HG03354 (cell line): ENCODE results near the gene LRRC36.
"Not testable (repeated sequence)": the region's sequence is repeated elsewhere in the genome, so short reads cannot be mapped to it uniquely, and the experiment has no call there.

ENCODE experiments used
- ATAC-seq: cut with Tn5 transposase; IDR thresholded peaks from one replicate; pipeline ENCODE4 v1.9.1; 2021; ENCODE audit warnings: mild to moderate bottlenecking; ENCODE audit not compliant: unreplicated experiment, poor library complexity, severe bottlenecking

The LRRC36 gene

DNA sequence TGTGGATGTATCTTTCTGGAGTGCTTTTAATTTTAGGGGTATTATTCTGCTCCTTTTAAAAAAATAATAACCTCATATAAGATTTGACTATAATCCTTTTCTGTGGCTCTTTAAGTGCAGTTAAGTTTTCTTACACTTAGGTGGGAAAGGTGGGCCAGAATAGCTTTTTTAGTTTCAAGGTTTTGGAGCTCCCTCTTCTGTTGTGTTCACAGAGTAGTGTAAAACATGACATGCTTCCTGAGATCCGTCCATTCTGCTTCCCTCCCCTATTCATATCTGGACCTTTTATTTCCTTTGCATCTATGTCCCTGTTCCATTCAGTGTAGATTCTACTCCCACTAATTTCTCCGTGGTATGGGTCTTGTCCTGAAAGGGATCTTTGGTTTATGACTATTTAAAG lies 12.8 kb downstream of the LRRC36 start:
- no peak for ATAC-seq

DNA sequence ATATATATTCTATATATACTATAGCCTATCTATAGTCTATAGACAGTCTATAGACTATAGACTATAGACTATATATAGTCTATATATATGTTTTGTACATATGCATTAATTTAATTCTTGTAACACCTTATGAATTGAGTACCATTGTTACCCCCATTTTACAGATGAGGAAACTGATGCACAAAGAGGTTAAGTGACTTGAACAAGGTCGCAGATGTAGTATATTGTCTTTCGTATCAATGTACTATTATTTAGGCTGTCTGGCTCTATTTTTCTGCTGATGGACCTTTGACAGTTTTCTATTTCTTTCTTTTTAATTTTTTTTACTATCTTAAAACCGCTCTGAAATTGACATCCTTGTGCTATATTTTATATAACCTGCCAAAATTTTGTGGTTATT lies 14.6 kb downstream of the LRRC36 start:
- no peak for ATAC-seq

DNA sequence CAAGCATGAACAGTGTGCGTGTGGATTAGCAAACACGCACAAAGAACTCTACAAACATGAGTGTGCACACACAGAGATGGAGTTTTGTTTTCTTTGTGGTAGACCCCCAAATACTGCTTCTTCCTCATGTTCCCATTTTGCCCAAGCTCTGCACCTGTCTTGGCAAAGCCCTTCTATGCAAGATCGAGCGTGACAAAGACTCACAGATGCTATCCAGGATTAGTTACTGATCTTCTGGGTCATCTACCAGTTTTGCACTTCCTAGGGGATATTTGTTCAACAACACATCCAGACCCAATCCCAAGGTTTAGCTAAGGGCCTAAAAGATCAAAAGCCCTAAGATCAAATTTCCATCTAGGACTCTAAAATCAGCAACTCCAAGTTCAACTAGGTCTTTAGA lies 16.0 kb downstream of the LRRC36 start:
- no peak for ATAC-seq

DNA sequence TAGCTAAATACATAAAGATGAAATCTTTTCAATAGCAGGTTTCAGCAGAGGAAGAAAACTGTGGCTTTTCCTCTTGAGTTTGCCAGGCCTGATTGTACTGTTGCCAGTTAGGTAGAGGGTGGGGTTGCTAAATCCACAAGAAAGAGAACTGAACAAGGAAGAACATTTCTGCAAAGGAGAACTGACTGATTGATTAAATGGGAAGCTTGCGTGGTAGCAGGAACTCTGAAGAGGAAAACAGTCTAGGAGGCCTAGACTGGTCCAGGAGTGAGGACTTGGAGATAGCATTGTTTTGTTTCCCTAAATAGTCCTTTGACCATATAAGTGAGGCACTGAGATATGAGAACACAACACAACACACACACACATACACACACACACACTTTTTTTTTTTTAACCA lies 18.8 kb downstream of the LRRC36 start:
- no peak for ATAC-seq

DNA sequence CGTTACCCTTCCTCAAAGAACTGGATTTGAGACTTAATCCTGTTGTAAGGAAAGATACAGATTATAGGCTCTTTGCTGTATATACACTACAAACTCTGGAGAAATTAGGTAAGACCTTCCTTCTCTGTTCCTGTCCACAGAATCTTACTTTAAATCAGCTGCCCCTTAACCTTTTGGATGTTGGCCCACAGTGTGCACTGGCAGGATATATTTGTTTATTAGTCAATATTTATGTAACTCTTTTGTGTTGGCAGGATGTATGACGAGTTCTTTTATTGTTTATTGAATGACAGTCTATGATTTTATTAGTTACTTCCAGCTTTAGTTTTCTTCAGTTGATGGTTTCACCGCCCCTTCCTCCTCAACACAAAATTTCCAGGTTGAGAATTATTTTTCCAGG lies 19.7 kb downstream of the LRRC36 start:
- ATAC-seq: no peak

DNA sequence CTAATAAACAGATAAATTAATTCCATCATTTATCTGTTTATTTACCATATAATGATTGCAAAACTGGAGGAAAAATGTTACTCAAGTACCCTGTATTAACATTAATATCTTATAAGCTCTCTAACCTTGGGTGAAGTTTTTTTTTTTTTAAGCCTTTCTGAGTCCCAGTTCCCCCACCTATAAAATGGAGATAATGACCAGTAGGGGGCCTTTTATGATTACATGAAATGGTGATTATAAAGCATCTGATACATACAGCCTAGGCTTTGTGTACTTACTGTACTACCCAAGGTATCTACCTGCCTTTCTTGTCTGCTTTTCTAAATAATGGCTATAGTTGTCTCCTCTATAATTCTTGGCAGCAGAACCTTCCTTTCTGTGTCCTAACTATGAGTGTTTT lies 22.6 kb downstream of the LRRC36 start:
- ATAC-seq: no peak

DNA sequence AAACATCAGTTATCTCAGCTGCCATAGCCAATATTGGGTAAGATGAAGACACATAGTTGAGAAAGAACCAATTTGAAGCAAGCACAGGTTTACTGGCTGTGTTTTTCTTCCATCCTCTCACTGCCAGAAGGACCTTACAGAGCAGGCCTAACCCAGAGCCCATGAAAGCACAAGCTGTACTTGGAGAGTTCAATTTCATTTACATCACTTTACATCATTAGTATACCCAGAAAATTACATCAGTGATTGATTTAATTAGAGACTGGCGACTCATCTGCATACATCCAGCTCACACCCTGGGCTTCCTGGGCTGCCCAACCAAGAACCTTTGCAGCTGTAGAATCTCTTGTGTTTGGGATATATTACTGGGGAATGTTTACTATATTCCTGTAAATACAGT lies 23.7 kb downstream of the LRRC36 start:
- no peak for ATAC-seq

DNA sequence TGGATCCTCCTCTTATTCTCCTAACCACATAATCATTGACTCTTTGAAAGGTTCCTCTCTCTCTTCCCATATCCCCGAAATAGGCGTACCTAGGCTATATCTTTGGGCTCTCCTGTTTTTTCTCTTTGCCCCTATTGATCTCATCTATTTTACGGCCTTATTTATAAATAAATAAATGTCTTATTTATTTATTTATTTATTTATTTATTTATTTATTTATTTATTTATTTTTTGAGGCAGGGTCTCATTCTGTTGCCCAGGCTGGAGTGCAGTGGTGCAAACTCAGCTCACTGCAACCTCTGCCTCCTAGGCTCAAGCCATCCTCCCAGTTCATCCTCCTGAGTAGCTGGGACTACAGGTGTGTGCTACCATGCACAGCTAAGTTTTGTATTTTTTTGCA lies 25.8 kb downstream of the LRRC36 start:
- not testable (repeated sequence) for ATAC-seq

DNA sequence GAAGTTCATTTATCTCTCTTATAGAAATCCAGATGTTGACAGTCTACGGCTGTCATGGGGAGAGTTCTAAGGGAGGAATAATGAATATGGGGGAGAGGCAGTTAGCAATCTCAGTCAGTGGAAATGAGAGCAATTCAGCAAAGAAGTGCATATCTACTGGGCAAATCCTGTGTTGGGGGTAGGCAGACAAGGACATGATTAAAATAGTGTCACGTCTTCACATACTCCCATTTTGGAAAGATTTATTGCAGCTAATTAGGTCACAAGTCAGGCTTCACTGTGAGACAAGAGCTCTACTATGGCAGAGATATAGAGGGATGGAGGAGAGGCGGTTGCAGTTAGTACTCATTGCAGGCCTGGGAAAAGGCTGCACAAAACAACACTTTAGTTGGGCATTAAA lies 29.8 kb downstream of the LRRC36 start:
- no peak for ATAC-seq

DNA sequence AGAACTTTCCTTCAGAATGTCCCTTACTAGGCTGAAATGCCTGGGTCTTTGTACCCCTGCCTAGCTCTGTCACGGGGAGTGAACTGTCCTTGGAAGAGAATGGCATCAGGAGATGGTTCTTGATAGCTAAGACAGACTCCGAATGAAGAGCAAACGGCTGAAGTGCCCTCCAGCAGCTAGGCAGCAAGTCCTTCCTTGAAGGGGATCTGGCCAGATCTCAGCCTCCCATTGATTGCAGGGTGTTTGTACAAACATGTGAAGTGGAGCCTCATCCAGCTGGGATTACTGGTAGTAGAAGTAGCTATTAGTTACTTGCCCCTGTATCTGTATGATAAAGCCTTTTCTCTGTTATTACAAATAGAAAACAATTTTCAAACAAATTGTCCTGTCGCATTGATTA lies 30.9 kb downstream of the LRRC36 start:
- no peak for ATAC-seq

DNA sequence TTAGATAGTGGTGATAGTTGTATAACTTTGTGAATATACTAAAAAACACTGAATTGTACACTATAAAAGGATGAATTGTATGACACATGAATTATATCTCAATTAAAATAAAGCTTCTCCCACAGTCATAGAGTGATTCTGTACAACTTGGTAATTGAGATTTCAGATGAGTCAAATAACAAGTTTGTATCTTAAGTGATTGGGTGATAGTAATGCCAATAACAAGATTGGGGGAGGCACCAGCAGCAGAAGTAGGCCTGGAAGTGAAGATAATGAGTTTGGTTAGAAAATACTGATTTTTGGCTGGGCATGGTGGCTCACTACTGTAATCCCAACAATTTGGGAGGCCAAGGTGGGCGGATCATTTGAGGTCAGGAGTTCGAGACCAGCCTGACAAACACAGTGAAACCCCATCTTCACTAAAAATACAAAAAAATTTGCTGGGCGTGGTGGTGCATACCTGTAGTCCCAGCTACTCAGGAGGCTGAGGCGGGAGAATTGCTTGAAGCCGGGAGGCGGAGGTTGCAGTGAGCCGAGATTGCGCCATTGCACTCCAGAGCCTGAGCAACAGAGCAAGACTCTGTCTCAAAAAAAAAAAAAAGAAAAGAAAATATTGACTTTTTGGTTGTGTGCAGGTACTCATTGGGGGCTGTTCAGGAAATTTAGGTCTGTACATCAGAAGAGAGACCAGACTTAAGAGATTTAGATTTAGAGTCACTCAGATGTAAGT lies 33.1 kb downstream of the LRRC36 start:
- ATAC-seq: not testable (repeated sequence)

DNA sequence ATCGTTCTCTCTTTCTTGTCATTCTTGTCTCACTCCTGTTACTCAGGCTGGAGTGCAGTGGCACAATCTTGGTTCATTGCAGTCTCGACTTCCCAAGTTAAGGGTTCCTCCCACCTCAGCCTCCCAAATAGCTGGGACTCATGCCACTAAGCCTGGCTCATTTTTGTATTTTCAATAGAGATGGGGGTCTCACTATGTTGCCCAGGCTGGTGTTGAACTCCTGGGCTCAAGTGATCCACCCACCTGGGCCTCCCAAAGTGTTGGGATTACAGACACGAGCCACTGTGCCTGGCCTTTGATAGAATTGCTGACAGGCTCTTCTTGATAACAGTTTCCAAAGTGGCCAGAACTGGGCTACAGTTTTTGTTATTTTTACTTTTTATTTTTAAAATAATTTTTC lies 34.4 kb downstream of the LRRC36 start:
- no peak for ATAC-seq

DNA sequence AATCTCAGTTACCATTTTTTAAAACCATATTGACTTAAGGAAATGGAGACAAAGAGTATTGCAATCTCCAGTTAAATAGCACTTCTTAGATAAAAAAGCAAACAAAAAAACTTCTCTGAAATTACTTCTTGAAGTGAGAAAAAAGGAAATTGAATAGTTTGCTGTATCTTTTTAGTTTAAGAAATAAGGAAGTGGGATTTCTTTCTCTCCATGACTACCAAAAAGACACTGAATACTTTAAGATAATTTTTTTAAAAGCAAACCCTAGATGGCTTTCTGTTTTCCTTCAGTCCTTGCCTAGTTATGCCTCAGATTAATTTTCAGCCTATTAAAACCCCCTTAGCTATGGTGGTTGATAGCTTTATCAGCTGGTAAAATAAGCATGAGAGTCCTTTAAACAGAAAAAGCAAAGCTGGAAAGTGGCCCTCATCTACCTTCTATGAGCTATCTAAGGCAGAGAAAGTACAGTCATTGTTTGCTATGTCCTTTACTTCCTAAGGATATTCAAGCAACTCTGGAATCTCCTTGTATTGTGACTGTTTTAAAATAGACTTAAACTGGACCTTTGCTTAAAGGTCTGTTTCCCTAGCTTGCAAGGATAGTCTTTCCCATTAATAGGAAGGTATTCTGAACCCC lies 38.1 kb downstream of the LRRC36 start:
- no peak for ATAC-seq

DNA sequence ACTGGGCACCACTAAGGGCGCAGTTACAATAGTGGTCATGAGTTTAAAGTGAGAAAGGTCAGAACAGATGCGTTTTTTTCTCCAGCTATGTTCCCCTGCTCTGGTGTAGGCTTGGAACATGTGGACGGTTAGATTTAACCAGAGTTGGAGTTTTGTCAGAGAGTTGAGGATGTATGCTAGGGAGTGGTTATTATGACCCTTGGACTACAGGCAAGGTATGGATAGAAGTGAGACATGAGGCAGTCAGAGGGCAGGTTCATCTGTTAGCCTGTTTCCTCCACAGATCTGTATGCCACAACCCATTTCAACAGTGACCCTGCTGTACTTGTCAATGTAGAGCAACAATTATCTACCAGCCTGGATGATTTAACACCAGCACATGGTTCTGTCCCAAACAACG lies 44.0 kb downstream of the LRRC36 start:
- ATAC-seq: no peak

DNA sequence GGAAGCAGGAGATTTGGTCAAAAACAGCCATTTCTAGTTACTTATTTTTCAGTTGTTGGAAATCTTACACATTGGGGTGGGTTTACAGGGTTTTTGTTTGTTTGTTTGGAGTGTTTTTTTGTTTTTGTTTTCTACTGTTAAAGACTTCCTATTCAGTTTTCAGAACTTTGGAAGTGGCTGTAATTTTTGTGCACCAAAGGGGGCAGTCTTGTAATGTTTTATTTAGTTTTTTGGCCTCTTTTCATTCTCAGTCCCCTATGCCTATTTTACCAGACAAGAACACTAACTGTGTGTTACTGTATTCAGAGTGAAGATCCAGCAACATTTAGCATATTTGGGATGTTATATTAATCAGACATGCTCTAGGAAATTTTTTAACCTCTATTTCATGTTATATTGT lies 46.0 kb downstream of the LRRC36 start:
- ATAC-seq: no peak

DNA sequence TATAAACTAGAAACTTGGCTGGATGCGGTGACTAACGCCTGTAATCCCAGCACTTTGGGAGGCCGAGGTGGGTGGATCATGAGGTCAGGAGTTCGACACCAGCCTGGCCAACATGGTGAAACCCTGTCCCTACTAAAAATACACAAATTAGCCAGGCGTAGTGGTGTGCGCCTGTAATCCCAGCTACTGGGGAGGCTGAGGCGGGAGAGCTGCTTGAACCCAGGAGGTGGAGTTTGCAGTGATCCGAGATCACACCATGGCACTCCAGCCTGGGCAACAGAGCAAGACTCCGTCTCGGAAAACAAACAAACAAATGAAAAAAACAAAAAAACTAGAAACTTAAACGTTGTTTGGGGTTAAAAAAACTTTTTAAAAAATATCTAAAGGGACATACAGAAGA lies 49.4 kb downstream of the LRRC36 start:
- ATAC-seq: not testable (repeated sequence)

DNA sequence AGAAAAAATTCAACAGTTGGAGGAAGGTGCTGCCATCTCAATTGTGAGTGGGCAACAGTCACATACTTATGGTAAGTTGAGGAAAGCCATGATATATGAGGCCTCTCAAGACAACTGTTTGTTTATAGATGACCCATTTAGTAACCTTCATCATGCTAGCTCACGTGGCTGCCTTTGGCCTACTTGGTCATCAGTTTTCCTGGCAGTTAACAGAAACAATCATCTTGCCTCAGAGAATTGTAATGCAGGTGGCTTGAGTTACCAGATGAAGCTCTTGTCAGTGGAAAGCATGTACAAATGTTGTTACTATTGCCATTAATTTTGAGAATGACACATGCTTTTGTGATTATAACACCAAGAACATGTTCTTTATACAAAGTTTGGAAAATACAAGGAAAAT lies 52.0 kb downstream of the LRRC36 start:
- no peak for ATAC-seq

DNA sequence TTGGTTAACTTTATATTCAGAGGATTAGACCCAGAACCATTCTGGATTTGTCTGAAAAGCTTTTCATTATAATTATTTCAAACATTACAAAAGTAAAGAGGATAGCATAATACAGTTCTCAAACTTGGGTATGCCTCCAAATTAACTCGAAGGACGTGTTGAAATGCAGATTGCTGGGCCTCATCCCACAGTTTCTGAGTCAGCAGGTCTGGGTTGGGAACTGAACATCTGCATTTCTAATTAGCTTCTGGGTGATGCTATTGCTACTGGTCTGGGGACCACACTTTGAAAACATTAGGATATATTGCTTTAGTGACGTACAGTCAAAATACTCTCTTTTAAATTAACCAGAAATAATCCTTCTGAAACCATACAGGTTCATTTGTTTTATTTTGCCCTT lies 56.7 kb downstream of the LRRC36 start:
- ATAC-seq: no peak

DNA sequence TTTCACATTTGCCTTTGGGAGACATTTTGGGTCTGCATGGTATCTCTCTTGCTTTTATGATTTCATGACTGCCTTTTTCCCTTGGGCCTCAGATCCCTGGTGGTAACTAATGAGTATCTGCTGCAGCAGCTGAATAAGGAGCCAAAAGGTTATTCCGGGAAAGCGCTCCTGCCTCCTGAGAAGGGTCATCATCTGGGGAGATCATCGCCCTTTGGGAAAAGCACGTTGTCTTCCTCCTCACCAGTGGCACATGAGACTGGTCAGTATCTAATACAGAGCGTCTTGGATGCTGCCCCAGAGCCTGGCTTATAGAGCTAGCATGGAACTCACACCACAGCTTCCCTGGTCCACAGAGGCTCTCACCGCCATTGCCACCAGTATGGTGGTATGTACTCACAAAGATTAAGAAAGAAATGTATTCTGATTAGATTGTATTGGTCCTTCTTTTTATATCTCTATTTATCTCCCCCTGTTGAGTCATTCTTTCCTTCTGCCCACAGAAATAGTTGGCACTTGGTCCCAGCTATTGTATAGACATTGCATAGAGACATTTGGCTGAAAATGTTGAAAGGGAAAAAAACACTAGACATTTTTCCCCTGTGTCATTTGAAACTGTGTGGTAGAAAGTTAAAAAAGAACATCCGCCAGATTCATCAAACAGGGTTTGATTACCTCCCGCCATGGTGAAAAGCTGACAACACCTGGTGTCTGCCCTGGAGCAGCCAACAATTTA lies 58.3 kb downstream of the LRRC36 start:
- no peak for ATAC-seq

DNA sequence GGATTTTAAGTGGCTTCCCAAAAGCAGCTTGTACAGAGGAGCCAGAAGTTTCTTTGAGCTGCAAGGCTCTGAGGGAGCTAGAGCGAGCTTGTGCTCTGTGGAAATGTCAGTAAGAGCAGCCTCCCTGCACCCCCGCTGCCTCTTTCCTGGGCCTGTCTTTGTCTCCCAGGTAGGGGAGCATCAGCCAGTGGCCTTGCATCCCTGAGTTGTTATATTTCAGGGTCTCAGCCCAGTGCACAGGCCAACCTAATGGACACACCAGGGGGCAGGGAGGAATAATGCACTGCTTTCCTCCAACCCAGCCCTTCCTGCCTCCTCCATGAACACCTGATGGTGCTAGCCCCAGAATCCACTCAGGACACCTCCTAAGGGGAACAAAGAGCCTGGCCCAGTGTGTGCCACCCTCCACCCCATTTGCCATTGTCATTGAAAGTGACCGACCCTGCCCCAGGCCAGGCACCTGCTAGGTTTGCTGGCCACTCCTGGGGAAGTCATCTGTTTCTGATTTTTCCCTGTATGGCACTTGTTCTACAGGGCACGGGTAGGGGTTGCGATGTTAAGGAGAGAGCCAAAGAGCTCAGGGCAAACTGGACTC lies 60.3 kb downstream of the LRRC36 start:
- no peak for ATAC-seq
